Measurements from ENCODE around the gene VSX1.

VSX1 gene

GRCh38 chr20:25039697-25040437 lies 42.1 kb downstream of the VSX1 start:
- Mint-ChIP-seq H3K4me3 (no peak overlapping the region), H3K9me3 (no peaks in the 10 kb centered on the region), H3K27ac (no peak overlapping the region), H3K4me1 (peaks cover 80% of the 10 kb centered on the region), H3K36me3 (peaks cover 20% of the 10 kb centered on the region), H3K27me3 (no peaks in the 10 kb centered on the region)
- DNase-seq, result no peak
- CTCF ChIA-PET, result interaction anchor here (1.2 kb wide), 1 partner anchor 30 kb away, joined by 3 read pairs; no protein-coding TSS in a partner anchor

- Mint-ChIP-seq H3K4me3 (no peak overlapping the region), H3K36me3 (peaks cover 20% of the 10 kb centered on the region), H3K9me3 (no peaks in the 10 kb centered on the region), H3K27me3 (no peaks in the 10 kb centered on the region), H3K27ac (peak overlapping the region; percentile 52), H3K4me1 (peaks cover 75% of the 10 kb centered on the region)
- no peak for DNase-seq
- CTCF ChIA-PET, result interaction anchor here (1.2 kb wide), 1 partner anchor 29 kb away, joined by 3 read pairs; no protein-coding TSS in a partner anchor
These were observed 43.3 kb downstream of the VSX1 start for GRCh38 chr20:25038591-25039015.

GRCh38 chr20:25038103-25038410 lies 43.9 kb downstream of the VSX1 start:
- Mint-ChIP-seq H3K9me3 (no peaks in the 10 kb centered on the region), H3K27ac (peak overlapping the region; percentile 88), H3K4me3 (no peak overlapping the region), H3K36me3 (peaks cover 19% of the 10 kb centered on the region), H3K27me3 (no peaks in the 10 kb centered on the region), H3K4me1 (peaks cover 72% of the 10 kb centered on the region)
- CTCF ChIA-PET, result no interaction called here
- DNase-seq, result no peak

GRCh38 chr20:25037288-25038102 lies 44.4 kb downstream of the VSX1 start:
- peak overlapping the region; percentile 88 for H3K27ac Mint-ChIP-seq
- no peaks in the 10 kb centered on the region for H3K9me3 Mint-ChIP-seq
- peaks cover 67% of the 10 kb centered on the region for H3K4me1 Mint-ChIP-seq
- H3K4me3 Mint-ChIP-seq, result peak overlapping the region; percentile 41
- H3K36me3 Mint-ChIP-seq, result peaks cover 16% of the 10 kb centered on the region
- CTCF ChIA-PET, result no interaction called here
- H3K27me3 Mint-ChIP-seq, result no peaks in the 10 kb centered on the region
- DNase-seq, result no peak

- peak overlapping the region; percentile 41 for H3K4me3 Mint-ChIP-seq
- H3K4me1 Mint-ChIP-seq, result peaks cover 56% of the 10 kb centered on the region
- H3K9me3 Mint-ChIP-seq, result no peaks in the 10 kb centered on the region
- DNase-seq, result no peak
- H3K27ac Mint-ChIP-seq, result peak overlapping the region; percentile 88
- no peaks in the 10 kb centered on the region for H3K27me3 Mint-ChIP-seq
- CTCF ChIA-PET, result interaction anchor here (0.6 to 1.3 kb wide), 6 partner anchors 26 to 306 kb away, joined by 3 to 5 read pairs (median 3); no protein-coding TSS in a partner anchor
- H3K36me3 Mint-ChIP-seq, result peaks cover 19% of the 10 kb centered on the region
These were observed 45.5 kb downstream of the VSX1 start for GRCh38 chr20:25036331-25036936.

GRCh38 chr20:25035921-25036320 lies 46.0 kb downstream of the VSX1 start:
- Mint-ChIP-seq H3K4me3 (peak overlapping the region; percentile 41), H3K27ac (peak overlapping the region; percentile 88), H3K36me3 (peaks cover 20% of the 10 kb centered on the region), H3K9me3 (no peaks in the 10 kb centered on the region), H3K4me1 (peaks cover 53% of the 10 kb centered on the region), H3K27me3 (no peaks in the 10 kb centered on the region)
- peak; percentile 52 for DNase-seq
- CTCF ChIA-PET, result interaction anchor here (0.9 to 1.3 kb wide), 4 partner anchors 26 to 37 kb away, joined by 3 to 5 read pairs (median 3); no protein-coding TSS in a partner anchor

GRCh38 chr20:25033924-25034300 lies 48.0 kb downstream of the VSX1 start:
- Mint-ChIP-seq H3K9me3 (no peaks in the 10 kb centered on the region), H3K27ac (no peak overlapping the region), H3K36me3 (peaks cover 26% of the 10 kb centered on the region), H3K4me3 (no peak overlapping the region), H3K27me3 (no peaks in the 10 kb centered on the region), H3K4me1 (peaks cover 41% of the 10 kb centered on the region)
- CTCF ChIA-PET, result interaction anchor here (0.9 to 1.9 kb wide), 3 partner anchors 32 to 145 kb away, joined by 3 to 5 read pairs (median 3); no protein-coding TSS in a partner anchor
- DNase-seq, result no peak

- Mint-ChIP-seq H3K36me3 (peaks cover 24% of the 10 kb centered on the region), H3K27me3 (no peaks in the 10 kb centered on the region), H3K27ac (no peak overlapping the region), H3K9me3 (no peaks in the 10 kb centered on the region), H3K4me1 (peaks cover 36% of the 10 kb centered on the region), H3K4me3 (no peak overlapping the region)
- no peak for DNase-seq
- CTCF ChIA-PET, result interaction anchor here (0.7 to 1.9 kb wide), 3 partner anchors 32 to 145 kb away, joined by 3 to 5 read pairs (median 4); no protein-coding TSS in a partner anchor
These were observed 48.5 kb downstream of the VSX1 start for GRCh38 chr20:25033265-25033923.

- H3K4me1 Mint-ChIP-seq, result peaks cover 29% of the 10 kb centered on the region
- CTCF ChIA-PET, result interaction anchor here (0.7 to 1.9 kb wide), 3 partner anchors 33 to 146 kb away, joined by 3 to 5 read pairs (median 4); no protein-coding TSS in a partner anchor
- no peak overlapping the region for H3K4me3 Mint-ChIP-seq
- peaks cover 23% of the 10 kb centered on the region for H3K36me3 Mint-ChIP-seq
- no peaks in the 10 kb centered on the region for H3K27me3 Mint-ChIP-seq
- no peak overlapping the region for H3K27ac Mint-ChIP-seq
- H3K9me3 Mint-ChIP-seq, result no peaks in the 10 kb centered on the region
- no peak for DNase-seq
These were observed 49.3 kb downstream of the VSX1 start for GRCh38 chr20:25032478-25033264.

GRCh38 chr20:25032065-25032477 lies 49.9 kb downstream of the VSX1 start:
- no peak overlapping the region for H3K4me3 Mint-ChIP-seq
- H3K27ac Mint-ChIP-seq, result no peak overlapping the region
- H3K36me3 Mint-ChIP-seq, result peaks cover 28% of the 10 kb centered on the region
- H3K27me3 Mint-ChIP-seq, result no peaks in the 10 kb centered on the region
- H3K4me1 Mint-ChIP-seq, result peaks cover 23% of the 10 kb centered on the region
- no peaks in the 10 kb centered on the region for H3K9me3 Mint-ChIP-seq
- CTCF ChIA-PET, result no interaction called here
- DNase-seq, result no peak

GRCh38 chr20:25031241-25031640 lies 50.7 kb downstream of the VSX1 start:
- Mint-ChIP-seq H3K27me3 (no peaks in the 10 kb centered on the region), H3K4me1 (peaks cover 14% of the 10 kb centered on the region), H3K4me3 (no peak overlapping the region), H3K9me3 (no peaks in the 10 kb centered on the region), H3K27ac (no peak overlapping the region), H3K36me3 (peaks cover 30% of the 10 kb centered on the region)
- CTCF ChIA-PET, result no interaction called here
- no peak for DNase-seq

GRCh38 chr20:25030649-25031207 lies 51.2 kb downstream of the VSX1 start:
- Mint-ChIP-seq H3K36me3 (peaks cover 27% of the 10 kb centered on the region), H3K9me3 (no peaks in the 10 kb centered on the region), H3K27me3 (no peaks in the 10 kb centered on the region), H3K27ac (no peak overlapping the region), H3K4me1 (peaks cover 9% of the 10 kb centered on the region), H3K4me3 (no peak overlapping the region)
- CTCF ChIA-PET, result no interaction called here
- no peak for DNase-seq

GRCh38 chr20:25030007-25030648 lies 51.8 kb downstream of the VSX1 start:
- no peak overlapping the region for H3K4me3 Mint-ChIP-seq
- no peaks in the 10 kb centered on the region for H3K9me3 Mint-ChIP-seq
- peaks cover 4% of the 10 kb centered on the region for H3K4me1 Mint-ChIP-seq
- H3K27me3 Mint-ChIP-seq, result no peaks in the 10 kb centered on the region
- CTCF ChIA-PET, result no interaction called here
- peaks cover 27% of the 10 kb centered on the region for H3K36me3 Mint-ChIP-seq
- H3K27ac Mint-ChIP-seq, result no peak overlapping the region
- no peak for DNase-seq
